SK-N-SH treated with all-trans-retinoic acid at 6 μM for 48 hours (cell line): ENCODE results near the gene ROBO1.

ENCODE experiments used
- ARNTL ChIP-seq: fragments of 450-650 bp; formaldehyde crosslinking; IDR thresholded peaks from 2 replicates; pipeline ENCODE4 v1.5.0; 2020; ENCODE audit warnings: low read depth, mild to moderate bottlenecking, moderate library complexity, borderline replicate concordance
- BACH2 ChIP-seq: fragments of 250-450 bp; sonication (Bioruptor Pico); IDR thresholded peaks from 2 replicates; pipeline ENCODE4 v1.9.0; 2021; ENCODE audit warnings: mild to moderate bottlenecking, borderline replicate concordance
- CSDC2 ChIP-seq: fragments of 250-450 bp; sonication (Bioruptor Pico); IDR thresholded peaks from 2 replicates; pipeline ENCODE4 v1.5.0; 2020; ENCODE audit warnings: mild to moderate bottlenecking, moderate library complexity
- ESRRG ChIP-seq: fragments of 250-450 bp; sonication (Bioruptor Pico); IDR thresholded peaks from 2 replicates; pipeline ENCODE4 v1.6.1; 2021; ENCODE audit warnings: mild to moderate bottlenecking
- GLIS3 ChIP-seq: fragments of 250-450 bp; sonication (Bioruptor Pico); IDR thresholded peaks from 2 replicates; pipeline ENCODE4 v1.5.0; 2020; ENCODE audit warnings: mild to moderate bottlenecking, moderate library complexity
- SNAI2 ChIP-seq: fragments of 250-450 bp; sonication (Bioruptor Pico); IDR thresholded peaks from 2 replicates; pipeline ENCODE4 v1.5.0; 2020; ENCODE audit warnings: mild to moderate bottlenecking, moderate library complexity
- TOX ChIP-seq: fragments of 250-450 bp; sonication (Bioruptor Pico); IDR thresholded peaks from 2 replicates; pipeline ENCODE4 v1.8.0; 2021; ENCODE audit warnings: mild to moderate bottlenecking, moderate library complexity, borderline replicate concordance
- ZC3H10 ChIP-seq: fragments of 250-450 bp; sonication (Bioruptor Pico); IDR thresholded peaks from 2 replicates; pipeline ENCODE4 v1.5.1; 2021; ENCODE audit warnings: mild to moderate bottlenecking, moderate library complexity
- ZFP3 ChIP-seq: fragments of 250-450 bp; sonication (Bioruptor Pico); IDR thresholded peaks from 2 replicates; pipeline ENCODE4 v1.5.0; 2020; ENCODE audit warnings: mild to moderate bottlenecking, moderate library complexity
- ZFP30 ChIP-seq: fragments of 450-650 bp; formaldehyde crosslinking; IDR thresholded peaks from 2 replicates; pipeline ENCODE4 v1.5.0; 2022; ENCODE audit warnings: mild to moderate bottlenecking, moderate library complexity
- TF ChIP-seq, protein P1 (sequence below): fragments of 250-450 bp; sonication (Bioruptor Pico); IDR thresholded peaks from 2 replicates; pipeline ENCODE4 v1.8.0; 2020; ENCODE audit warnings: mild to moderate bottlenecking, moderate library complexity, borderline replicate concordance
- TF ChIP-seq, protein P2 (sequence below): fragments of 250-450 bp; sonication (Bioruptor Pico); IDR thresholded peaks from 2 replicates; pipeline ENCODE4 v1.5.1; 2021; ENCODE audit warnings: mild to moderate bottlenecking, moderate library complexity
- TF ChIP-seq, protein P3 (sequence below): fragments of 250-450 bp; sonication (Bioruptor Pico); IDR thresholded peaks from 2 replicates; pipeline ENCODE4 v1.8.0; 2021; ENCODE audit warnings: low read depth, mild to moderate bottlenecking, moderate library complexity, borderline replicate concordance

DNA sequence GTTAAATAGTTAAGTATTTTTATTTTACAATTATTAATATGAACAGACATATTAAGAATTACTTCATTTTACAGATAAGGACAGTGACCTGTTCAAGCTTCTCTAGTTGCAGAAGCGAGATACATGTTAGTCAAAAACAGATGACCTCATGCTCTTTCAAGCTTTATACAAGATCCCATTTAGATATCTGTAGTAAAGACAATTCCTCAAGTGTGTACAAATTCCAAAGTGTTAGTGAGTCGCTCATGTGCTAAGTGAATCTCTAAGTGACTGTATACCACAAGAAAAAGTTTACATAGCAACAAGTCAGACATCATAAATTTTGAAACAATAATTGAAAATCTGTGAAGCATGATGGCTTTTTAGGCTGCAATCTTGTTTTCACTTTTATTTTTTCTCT, 293.8 kb downstream of the ROBO1 start:
- TF ChIP-seq, protein P1, sequence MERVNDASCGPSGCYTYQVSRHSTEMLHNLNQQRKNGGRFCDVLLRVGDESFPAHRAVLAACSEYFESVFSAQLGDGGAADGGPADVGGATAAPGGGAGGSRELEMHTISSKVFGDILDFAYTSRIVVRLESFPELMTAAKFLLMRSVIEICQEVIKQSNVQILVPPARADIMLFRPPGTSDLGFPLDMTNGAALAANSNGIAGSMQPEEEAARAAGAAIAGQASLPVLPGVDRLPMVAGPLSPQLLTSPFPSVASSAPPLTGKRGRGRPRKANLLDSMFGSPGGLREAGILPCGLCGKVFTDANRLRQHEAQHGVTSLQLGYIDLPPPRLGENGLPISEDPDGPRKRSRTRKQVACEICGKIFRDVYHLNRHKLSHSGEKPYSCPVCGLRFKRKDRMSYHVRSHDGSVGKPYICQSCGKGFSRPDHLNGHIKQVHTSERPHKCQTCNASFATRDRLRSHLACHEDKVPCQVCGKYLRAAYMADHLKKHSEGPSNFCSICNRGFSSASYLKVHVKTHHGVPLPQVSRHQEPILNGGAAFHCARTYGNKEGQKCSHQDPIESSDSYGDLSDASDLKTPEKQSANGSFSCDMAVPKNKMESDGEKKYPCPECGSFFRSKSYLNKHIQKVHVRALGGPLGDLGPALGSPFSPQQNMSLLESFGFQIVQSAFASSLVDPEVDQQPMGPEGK (CRISPR knock-in tag): no peak
- no peak for TF ChIP-seq GLIS3 (CRISPR knock-in tag)
- TF ChIP-seq CSDC2 (CRISPR knock-in tag): no peak
- no peak for TF ChIP-seq ZFP3 (CRISPR knock-in tag)
- TF ChIP-seq ZFP30: no peak
- TF ChIP-seq, protein P2, sequence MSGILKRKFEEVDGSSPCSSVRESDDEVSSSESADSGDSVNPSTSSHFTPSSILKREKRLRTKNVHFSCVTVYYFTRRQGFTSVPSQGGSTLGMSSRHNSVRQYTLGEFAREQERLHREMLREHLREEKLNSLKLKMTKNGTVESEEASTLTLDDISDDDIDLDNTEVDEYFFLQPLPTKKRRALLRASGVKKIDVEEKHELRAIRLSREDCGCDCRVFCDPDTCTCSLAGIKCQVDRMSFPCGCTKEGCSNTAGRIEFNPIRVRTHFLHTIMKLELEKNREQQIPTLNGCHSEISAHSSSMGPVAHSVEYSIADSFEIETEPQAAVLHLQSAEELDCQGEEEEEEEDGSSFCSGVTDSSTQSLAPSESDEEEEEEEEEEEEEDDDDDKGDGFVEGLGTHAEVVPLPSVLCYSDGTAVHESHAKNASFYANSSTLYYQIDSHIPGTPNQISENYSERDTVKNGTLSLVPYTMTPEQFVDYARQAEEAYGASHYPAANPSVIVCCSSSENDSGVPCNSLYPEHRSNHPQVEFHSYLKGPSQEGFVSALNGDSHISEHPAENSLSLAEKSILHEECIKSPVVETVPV (CRISPR knock-in tag): no peak
- TF ChIP-seq SNAI2: no peak
- TF ChIP-seq ESRRG (CRISPR knock-in tag): no peak
- TF ChIP-seq, protein P3, sequence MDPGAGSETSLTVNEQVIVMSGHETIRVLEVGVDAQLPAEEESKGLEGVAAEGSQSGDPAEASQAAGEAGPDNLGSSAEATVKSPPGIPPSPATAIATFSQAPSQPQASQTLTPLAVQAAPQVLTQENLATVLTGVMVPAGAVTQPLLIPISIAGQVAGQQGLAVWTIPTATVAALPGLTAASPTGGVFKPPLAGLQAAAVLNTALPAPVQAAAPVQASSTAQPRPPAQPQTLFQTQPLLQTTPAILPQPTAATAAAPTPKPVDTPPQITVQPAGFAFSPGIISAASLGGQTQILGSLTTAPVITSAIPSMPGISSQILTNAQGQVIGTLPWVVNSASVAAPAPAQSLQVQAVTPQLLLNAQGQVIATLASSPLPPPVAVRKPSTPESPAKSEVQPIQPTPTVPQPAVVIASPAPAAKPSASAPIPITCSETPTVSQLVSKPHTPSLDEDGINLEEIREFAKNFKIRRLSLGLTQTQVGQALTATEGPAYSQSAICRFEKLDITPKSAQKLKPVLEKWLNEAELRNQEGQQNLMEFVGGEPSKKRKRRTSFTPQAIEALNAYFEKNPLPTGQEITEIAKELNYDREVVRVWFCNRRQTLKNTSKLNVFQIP (CRISPR knock-in tag): no peak
- no peak for TF ChIP-seq ZC3H10 (CRISPR knock-in tag)
- no peak for TF ChIP-seq ARNTL (CRISPR knock-in tag)
- TF ChIP-seq TOX (CRISPR knock-in tag): no peak
- TF ChIP-seq BACH2 (CRISPR knock-in tag): no peak
